ENCODE data around the gene RPP25L. TPM values are rescaled to one million over a fixed set of nuclear protein-coding genes. Genes with fewer than 3 reads are reported as not detected.

The RPP25L gene
- total RNA-seq, 5 donors from 2014 or later (not counting 1 experiment from before 2014, with no cell fraction given): 9.3 to 28.6 (median 22.5) TPM

- H3K36me3 ChIP-seq (ENCODE audit: control insufficient read depth in 2 of 2, extremely low read depth in 1 of 2, insufficient read depth in 1 of 2, low read length in 1 of 2): no peaks in the 10 kb centered on the region
- DNase-seq: no peak
- H3K27ac Mint-ChIP-seq: no peak overlapping the region
- no peaks in the 10 kb centered on the region for H3K9me3 ChIP-seq
- H3K4me3 ChIP-seq (ENCODE audit: control insufficient read depth in 1 of 2, extremely low read depth in 1 of 2, low read length in 1 of 2): no peak overlapping the region
- peaks cover 16 to 80% of the 10 kb centered on the region in 2 experiments for H3K27me3 ChIP-seq (replicated peaks in 1 of 2; ENCODE audit: control insufficient read depth in 2 of 2, extremely low read depth in 1 of 2, insufficient read depth in 2 of 2, low read length in 1 of 2)
- H3K9me3 Mint-ChIP-seq: no peaks in the 10 kb centered on the region
- POLR2A ChIA-PET: no interaction called here
- H3K27me3 Mint-ChIP-seq: peaks cover 53 to 69% of the 10 kb centered on the region in 2 donors
- H3K4me1 Mint-ChIP-seq: peaks cover 33 to 38% (median 37%) of the 10 kb centered on the region in 3 donors
- CTCF ChIA-PET: interaction anchor here (1.1 to 1.9 kb wide), 2 partner anchors 9 to 24 kb away, joined by 3 to 7 read pairs; no protein-coding TSS in a partner anchor
- no peak overlapping the region for H3K27ac ChIP-seq (ENCODE audit: low read length)
- no peak for ATAC-seq (replicated peaks in 1 of 4)
- H3K4me3 Mint-ChIP-seq: no peak overlapping the region
- H3K36me3 Mint-ChIP-seq: no peaks in the 10 kb centered on the region
- WGBS (ENCODE audit: insufficient coverage): 32% methylated on average over 39 of the region's 39 CpGs
- H3K4me1 ChIP-seq (ENCODE audit: control insufficient read depth in 1 of 2, extremely low read depth in 1 of 2, insufficient read depth in 2 of 2, low read length in 2 of 2): peaks cover 6 to 48% of the 10 kb centered on the region in 2 experiments
Observed at GRCh38 chr9:34624475-34625185, 12.7 kb upstream of the RPP25L start.

GRCh38 chr9:34623374-34624235, 11.7 kb upstream of the RPP25L start:
- Mint-ChIP-seq H3K4me1 (peaks cover 38 to 43% (median 38%) of the 10 kb centered on the region in 3 donors), H3K9me3 (no peaks in the 10 kb centered on the region), H3K4me3 (peak overlapping the region in 2 of 3 donors; percentile 21 to 46), H3K27me3 (peaks cover 46 to 63% of the 10 kb centered on the region in 2 donors), H3K36me3 (no peaks in the 10 kb centered on the region), H3K27ac (no peak overlapping the region)
- 14% methylated on average over 52 of the region's 63 CpGs for WGBS (ENCODE audit: insufficient coverage)
- Histone ChIP-seq H3K27me3 (replicated peaks in 1 of 2; ENCODE audit: control insufficient read depth in 2 of 2, extremely low read depth in 1 of 2, insufficient read depth in 2 of 2, low read length in 1 of 2) (peaks cover 12 to 72% of the 10 kb centered on the region in 2 experiments), H3K4me3 (ENCODE audit: control insufficient read depth in 1 of 2, extremely low read depth in 1 of 2, low read length in 1 of 2) (peak overlapping the region in 1 of 2 donors; percentile 7), H3K9me3 (no peaks in the 10 kb centered on the region), H3K36me3 (ENCODE audit: control insufficient read depth in 2 of 2, extremely low read depth in 1 of 2, insufficient read depth in 1 of 2, low read length in 1 of 2) (no peaks in the 10 kb centered on the region), H3K4me1 (ENCODE audit: control insufficient read depth in 1 of 2, extremely low read depth in 1 of 2, insufficient read depth in 2 of 2, low read length in 2 of 2) (peaks cover 9 to 44% of the 10 kb centered on the region in 2 experiments), H3K27ac (ENCODE audit: low read length) (no peak overlapping the region)
- POLR2A ChIA-PET: interaction anchor here in 1 of 2 donors (0.7 kb wide), 1 partner anchor 38 kb away, joined by 5 read pairs; no protein-coding TSS in a partner anchor
- CTCF ChIA-PET: interaction anchor here in 1 of 2 donors (0.6 to 0.8 kb wide), 2 partner anchors 12 to 107 kb away, joined by 3 read pairs; no protein-coding TSS in a partner anchor
- no peak for ATAC-seq (replicated peaks in 1 of 4)
- peak in 1 of 35 experiments; percentile 14 for DNase-seq

GRCh38 chr9:34620061-34620994, 8.4 kb upstream of the RPP25L start, which contains the start of gene DCTN3:
Gene DCTN3 (minus strand): TSS chr9:34620495. CDS start chr9:34620464, 31 bp downstream.
- Mint-ChIP-seq H3K36me3 (peaks cover 28% of the 10 kb centered on the region), H3K4me3 (peak within 1 kb of the TSS; percentile 93 to 97 (median 95)), H3K9me3 (no peaks in the 10 kb centered on the region), H3K4me1 (peaks cover 31 to 32% (median 32%) of the 10 kb centered on the region in 3 donors), H3K27ac (peak within 1 kb of the TSS; percentile 38 to 86), H3K27me3 (peaks cover 20 to 33% of the 10 kb centered on the region in 2 donors)
- Histone ChIP-seq H3K4me3 (ENCODE audit: control insufficient read depth in 1 of 2, extremely low read depth in 1 of 2, low read length in 1 of 2) (peak within 1 kb of the TSS; percentile 77 to 88), H3K9me3 (no peaks in the 10 kb centered on the region), H3K36me3 (ENCODE audit: control insufficient read depth in 2 of 2, extremely low read depth in 1 of 2, insufficient read depth in 1 of 2, low read length in 1 of 2) (peaks cover 10 to 27% of the 10 kb centered on the region in 2 donors), H3K4me1 (ENCODE audit: control insufficient read depth in 1 of 2, extremely low read depth in 1 of 2, insufficient read depth in 2 of 2, low read length in 2 of 2) (peaks cover 6 to 33% of the 10 kb centered on the region in 2 experiments), H3K27ac (ENCODE audit: low read length) (peak within 1 kb of the TSS; percentile 38), H3K27me3 (replicated peaks in 1 of 2; ENCODE audit: control insufficient read depth in 2 of 2, extremely low read depth in 1 of 2, insufficient read depth in 2 of 2, low read length in 1 of 2) (peaks cover 2 to 42% of the 10 kb centered on the region in 2 experiments)
- ATAC-seq (replicated peaks in 1 of 4): peak; percentile 98 to 99 (median 99)
- ChIA-PET CTCF (interaction anchor here (0.5 to 2.5 kb wide), 14 partner anchors 8 to 956 kb away, joined by 3 to 31 read pairs (median 4); partner anchors contain the start of genes CCL27 (in 1 of the 2), GALT (in 1 of the 2), MYORG (in 1 of the 2) and RPP25L (in 1 of the 2)), POLR2A (interaction anchor here in 1 of 2 donors (0.6 to 1.7 kb wide), 3 partner anchors 14 to 432 kb away, joined by 6 to 10 read pairs (median 9); partner anchors contain the start of gene SIGMAR1)
- peak; percentile 71 to 96 (median 91) for DNase-seq
- 4% methylated on average over 41 of the region's 43 CpGs for WGBS (ENCODE audit: insufficient coverage)

- Histone ChIP-seq H3K27me3 (replicated peaks in 1 of 2; ENCODE audit: control insufficient read depth in 2 of 2, extremely low read depth in 1 of 2, insufficient read depth in 2 of 2, low read length in 1 of 2) (no peaks in the 10 kb centered on the region), H3K4me3 (ENCODE audit: control insufficient read depth in 1 of 2, extremely low read depth in 1 of 2, low read length in 1 of 2) (no peak overlapping the region), H3K36me3 (ENCODE audit: control insufficient read depth in 2 of 2, extremely low read depth in 1 of 2, insufficient read depth in 1 of 2, low read length in 1 of 2) (peaks cover 10 to 39% of the 10 kb centered on the region in 2 donors), H3K4me1 (ENCODE audit: control insufficient read depth in 1 of 2, extremely low read depth in 1 of 2, insufficient read depth in 2 of 2, low read length in 2 of 2) (peaks cover 8 to 33% of the 10 kb centered on the region in 2 experiments), H3K27ac (ENCODE audit: low read length) (no peak overlapping the region), H3K9me3 (no peaks in the 10 kb centered on the region)
- Mint-ChIP-seq H3K27ac (no peak overlapping the region), H3K9me3 (no peaks in the 10 kb centered on the region), H3K4me1 (peaks cover 34 to 37% (median 36%) of the 10 kb centered on the region in 3 donors), H3K36me3 (peaks cover 36% of the 10 kb centered on the region), H3K4me3 (no peak overlapping the region), H3K27me3 (no peaks in the 10 kb centered on the region)
- ChIA-PET CTCF (interaction anchor here (0.7 to 1.3 kb wide), 3 partner anchors 19 to 156 kb away, joined by 4 to 8 read pairs (median 7); partner anchors contain the start of gene DNAI1 (in 1 of the 2)), POLR2A (no interaction called here)
- WGBS (ENCODE audit: insufficient coverage): no CpG with 5 or more reads among the region's 2 CpGs
- no peak for DNase-seq
- no peak for ATAC-seq (replicated peaks in 1 of 4)
Observed at GRCh38 chr9:34615132-34615531, 3.2 kb upstream of the RPP25L start.

- Histone ChIP-seq H3K4me3 (ENCODE audit: control insufficient read depth in 1 of 2, extremely low read depth in 1 of 2, low read length in 1 of 2) (peak overlapping the region; percentile 70 to 94), H3K27me3 (replicated peaks in 1 of 2; ENCODE audit: control insufficient read depth in 2 of 2, extremely low read depth in 1 of 2, insufficient read depth in 2 of 2, low read length in 1 of 2) (no peaks in the 10 kb centered on the region), H3K9me3 (no peaks in the 10 kb centered on the region), H3K36me3 (ENCODE audit: control insufficient read depth in 2 of 2, extremely low read depth in 1 of 2, insufficient read depth in 1 of 2, low read length in 1 of 2) (peaks cover 10 to 37% of the 10 kb centered on the region in 2 donors), H3K4me1 (ENCODE audit: control insufficient read depth in 1 of 2, extremely low read depth in 1 of 2, insufficient read depth in 2 of 2, low read length in 2 of 2) (peaks cover 3 to 26% of the 10 kb centered on the region in 2 experiments), H3K27ac (ENCODE audit: low read length) (peak overlapping the region; percentile 55)
- Mint-ChIP-seq H3K27ac (peak overlapping the region; percentile 79 to 87), H3K9me3 (no peaks in the 10 kb centered on the region), H3K4me1 (peaks cover 19 to 28% (median 25%) of the 10 kb centered on the region in 3 donors), H3K36me3 (peaks cover 32% of the 10 kb centered on the region), H3K4me3 (peak overlapping the region; percentile 79 to 89 (median 80)), H3K27me3 (no peaks in the 10 kb centered on the region)
- POLR2A ChIA-PET: interaction anchor here in 1 of 2 donors (0.9 kb wide), 1 partner anchor 25 kb away, joined by 3 read pairs; the partner anchor contains the start of gene SIGMAR1
- CTCF ChIA-PET: interaction anchor here (0.7 to 2.6 kb wide), 8 partner anchors 8 to 71 kb away, joined by 3 to 25 read pairs (median 4); partner anchors contain the start of genes DCTN3 (in 1 of the 2) and SIGMAR1 (in 1 of the 2)
- WGBS (ENCODE audit: insufficient coverage): 2% methylated on average over 13 of the region's 15 CpGs
- DNase-seq: peak in 28 of 35 experiments; percentile 30 to 84 (median 52)
- ATAC-seq (replicated peaks in 1 of 4): peak; percentile 38 to 47 (median 44)
Observed at GRCh38 chr9:34612788-34613390, 992 bp upstream of the RPP25L start.

Data from T-cell (primary cell).